ENCODE data around the gene MYOCOS.

Gene MYOCOS

GRCh38 chr1:171663854-171664575, 42.0 kb downstream of the MYOCOS start:
- DNase-seq, result no peak

DNA sequence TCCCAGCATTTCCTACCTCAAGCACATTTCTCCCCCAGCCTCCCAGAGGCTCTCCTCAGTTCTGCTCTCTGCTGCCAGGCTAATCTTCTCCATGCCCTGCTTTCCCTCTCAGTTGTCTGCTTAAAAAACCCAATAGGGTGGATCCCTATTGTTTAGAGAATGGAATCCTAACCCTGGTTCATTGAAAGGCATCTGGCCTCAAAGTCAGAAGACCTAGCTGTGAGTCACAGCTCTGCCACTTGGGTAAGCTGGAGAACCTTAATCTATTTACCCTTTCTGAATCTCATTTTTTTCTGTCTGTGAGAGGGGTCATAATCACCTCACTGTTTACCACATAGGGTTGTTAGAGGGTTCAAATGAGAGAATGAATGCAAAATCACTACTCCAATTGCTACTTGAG, 42.9 kb downstream of the MYOCOS start:
- no peak for DNase-seq

- no peak for DNase-seq
Measured at GRCh38 chr1:171666114-171666769, 44.2 kb downstream of the MYOCOS start.

- DNase-seq, result no peak
Measured at GRCh38 chr1:171668372-171668771, 46.3 kb downstream of the MYOCOS start.

DNA sequence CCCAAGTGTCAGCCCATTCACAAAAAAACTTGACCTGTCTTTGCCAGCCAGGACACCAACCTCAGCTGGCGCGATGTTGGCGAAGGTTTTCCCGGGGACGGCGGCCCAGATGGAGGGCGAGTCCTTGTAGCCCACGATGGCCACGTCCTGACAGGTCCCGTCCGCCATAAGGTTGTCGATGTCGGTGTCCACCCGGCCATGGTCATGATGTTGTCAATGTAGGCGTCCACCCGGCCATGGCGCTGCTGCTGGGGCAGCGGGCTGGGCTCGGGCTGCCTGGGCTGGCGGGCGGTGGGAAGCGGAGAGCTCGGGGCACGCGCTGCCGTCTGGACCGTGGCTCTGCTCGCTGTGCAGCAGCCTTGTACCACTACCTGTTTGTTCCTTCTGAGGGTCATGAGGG, 48.7 kb downstream of the MYOCOS start:
- no peak for DNase-seq

- DNase-seq, result no peak
Measured at GRCh38 chr1:171674431-171675405, 52.7 kb downstream of the MYOCOS start.

All from DMS79 treated with DMSO at 0.1 percent for 48 hours (cell line).